Retina (tissue), 1 donor: ENCODE results near the gene MAN1A1.
"Not testable (repeated sequence)": the region's sequence is repeated elsewhere in the genome, so short reads cannot be mapped to it uniquely, and the experiment has no call there.

ENCODE experiments used
- DNase-seq: peaks from one replicate; pipeline ENCODE4 v3.0.0-alpha.2; 2016

MAN1A1 gene

DNA sequence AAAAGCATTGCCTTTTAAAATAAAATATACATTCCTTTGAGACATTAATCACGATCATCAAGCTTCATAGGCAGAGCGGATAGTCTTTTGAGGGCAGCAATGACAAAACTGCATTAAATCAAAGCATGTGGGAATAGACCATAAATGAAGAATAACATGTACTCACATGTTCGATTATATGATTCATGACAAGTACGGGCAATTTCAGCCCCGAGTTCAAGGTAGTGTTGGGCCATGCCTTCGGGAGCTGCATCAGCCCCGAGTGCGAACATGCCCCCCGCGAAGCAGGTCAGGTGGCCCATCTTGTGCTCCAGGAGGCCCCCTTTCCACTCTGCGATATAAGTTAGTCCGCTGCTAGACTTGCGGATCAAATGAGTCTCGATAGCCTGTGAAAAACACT lies 160.1 kb downstream of the MAN1A1 start:
- DNase-seq: no peak

- DNase-seq: no peak
Observed at GRCh38 chr6:119187596-119187995, 162.0 kb downstream of the MAN1A1 start.

DNA sequence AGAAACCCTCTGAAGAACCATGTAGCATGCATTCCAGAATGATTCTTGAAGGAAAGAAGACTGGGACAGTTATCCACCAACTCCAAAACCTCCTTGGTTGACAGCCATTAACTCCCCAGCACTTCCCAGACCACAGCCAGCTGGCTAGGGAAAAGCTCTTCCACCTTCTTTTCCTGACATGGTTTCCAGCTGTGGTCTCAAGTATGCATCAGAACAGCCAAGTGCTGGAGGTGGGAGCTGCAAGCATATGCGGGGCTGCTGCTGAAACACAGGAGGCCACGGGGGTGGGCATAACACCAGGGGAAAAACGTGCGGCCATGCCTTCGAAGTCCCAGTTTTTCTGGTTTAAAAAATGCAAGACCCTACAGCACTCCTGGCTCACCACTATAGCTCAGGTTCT lies 163.1 kb downstream of the MAN1A1 start:
- DNase-seq: no peak

GRCh38 chr6:119184008-119184648 lies 165.4 kb downstream of the MAN1A1 start:
- no peak for DNase-seq

DNA sequence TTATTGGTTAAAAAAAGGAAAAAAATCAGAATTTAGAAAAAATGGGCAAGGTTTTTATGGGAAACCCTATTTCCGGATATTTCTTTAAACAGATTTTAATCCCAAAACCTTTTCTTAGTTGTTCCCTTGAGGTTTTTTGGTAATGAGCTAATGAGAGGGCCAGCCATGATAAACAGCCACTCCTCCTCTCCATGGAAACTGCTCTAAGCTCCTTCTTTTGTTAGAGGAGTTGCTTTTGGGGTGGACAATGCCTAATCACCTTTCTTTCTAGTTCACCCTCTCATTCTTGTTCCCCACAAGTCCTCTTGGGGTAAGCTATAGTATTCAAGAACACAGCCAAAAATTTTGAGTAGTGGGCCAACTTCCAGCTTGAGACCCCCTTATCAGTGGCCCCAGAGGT lies 166.1 kb downstream of the MAN1A1 start:
- no peak for DNase-seq

- no peak for DNase-seq
Observed at GRCh38 chr6:119182875-119183274, 166.7 kb downstream of the MAN1A1 start.

DNA sequence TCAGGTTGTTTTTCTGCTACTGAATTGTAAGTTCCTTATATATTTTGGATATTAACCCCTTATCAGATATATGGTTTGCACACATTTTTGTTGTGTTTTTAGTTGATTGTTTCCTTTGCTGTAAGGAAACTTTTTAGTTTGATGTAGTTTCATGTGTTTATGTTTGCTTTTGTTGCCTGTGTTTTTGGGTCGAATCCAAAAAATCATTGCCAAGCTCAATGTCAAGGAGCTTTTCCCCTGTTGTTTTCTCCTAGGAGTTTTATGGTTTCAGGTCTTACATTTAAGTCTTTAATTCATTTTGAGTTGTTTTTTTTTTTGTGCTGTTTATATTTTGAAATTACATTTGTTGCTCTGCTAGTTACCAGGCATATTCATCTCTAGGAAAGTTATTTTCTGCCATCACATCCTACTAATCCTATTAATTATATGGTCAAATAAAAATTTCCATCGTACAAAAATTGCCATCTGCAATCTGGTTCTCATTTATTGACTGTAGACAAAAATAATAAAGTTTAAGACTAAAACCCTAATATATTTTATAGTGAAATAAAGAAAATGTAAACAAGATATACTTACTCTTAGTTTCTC lies 167.3 kb downstream of the MAN1A1 start:
- no peak for DNase-seq

- no peak for DNase-seq
Observed at GRCh38 chr6:119181046-119181445, 168.5 kb downstream of the MAN1A1 start.

- DNase-seq: no peak
Observed at GRCh38 chr6:119179842-119180241, 169.7 kb downstream of the MAN1A1 start.

DNA sequence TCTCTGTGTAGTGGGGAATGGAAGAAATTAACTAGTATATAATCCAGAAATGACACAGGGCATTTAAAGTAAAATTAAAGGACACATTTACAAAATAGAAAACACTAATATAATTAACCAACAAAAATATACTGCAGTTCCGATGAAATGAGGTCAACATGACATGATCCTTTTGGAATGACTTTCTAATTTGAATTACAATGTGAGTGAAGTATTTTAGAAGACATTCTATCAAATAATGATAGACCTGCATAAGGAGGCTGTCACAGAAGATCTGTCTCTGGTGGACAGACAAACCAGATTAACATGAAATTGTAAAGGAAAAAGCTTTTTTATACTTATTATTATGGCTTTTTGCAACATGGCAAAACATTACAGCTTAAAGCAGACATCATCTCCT lies 170.5 kb downstream of the MAN1A1 start:
- DNase-seq: no peak

DNA sequence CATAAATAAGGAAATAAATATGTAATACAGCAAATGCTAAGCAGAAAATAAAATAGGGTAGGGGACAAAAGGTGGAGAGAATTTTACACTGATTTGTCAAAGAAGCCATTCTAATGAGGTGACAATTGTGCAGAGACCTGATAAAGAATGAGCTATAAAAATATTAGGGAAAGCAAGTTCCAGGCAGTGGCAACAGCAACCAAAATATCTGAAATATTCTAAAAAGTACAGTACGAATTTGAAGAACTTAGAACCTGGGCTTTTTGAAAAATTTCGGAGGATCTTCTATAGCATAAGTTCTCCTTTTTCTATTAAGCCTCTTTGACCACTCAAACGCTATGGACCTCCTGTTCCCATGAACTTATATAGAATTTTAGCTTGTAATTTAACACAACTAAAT lies 173.1 kb downstream of the MAN1A1 start:
- no peak for DNase-seq

DNA sequence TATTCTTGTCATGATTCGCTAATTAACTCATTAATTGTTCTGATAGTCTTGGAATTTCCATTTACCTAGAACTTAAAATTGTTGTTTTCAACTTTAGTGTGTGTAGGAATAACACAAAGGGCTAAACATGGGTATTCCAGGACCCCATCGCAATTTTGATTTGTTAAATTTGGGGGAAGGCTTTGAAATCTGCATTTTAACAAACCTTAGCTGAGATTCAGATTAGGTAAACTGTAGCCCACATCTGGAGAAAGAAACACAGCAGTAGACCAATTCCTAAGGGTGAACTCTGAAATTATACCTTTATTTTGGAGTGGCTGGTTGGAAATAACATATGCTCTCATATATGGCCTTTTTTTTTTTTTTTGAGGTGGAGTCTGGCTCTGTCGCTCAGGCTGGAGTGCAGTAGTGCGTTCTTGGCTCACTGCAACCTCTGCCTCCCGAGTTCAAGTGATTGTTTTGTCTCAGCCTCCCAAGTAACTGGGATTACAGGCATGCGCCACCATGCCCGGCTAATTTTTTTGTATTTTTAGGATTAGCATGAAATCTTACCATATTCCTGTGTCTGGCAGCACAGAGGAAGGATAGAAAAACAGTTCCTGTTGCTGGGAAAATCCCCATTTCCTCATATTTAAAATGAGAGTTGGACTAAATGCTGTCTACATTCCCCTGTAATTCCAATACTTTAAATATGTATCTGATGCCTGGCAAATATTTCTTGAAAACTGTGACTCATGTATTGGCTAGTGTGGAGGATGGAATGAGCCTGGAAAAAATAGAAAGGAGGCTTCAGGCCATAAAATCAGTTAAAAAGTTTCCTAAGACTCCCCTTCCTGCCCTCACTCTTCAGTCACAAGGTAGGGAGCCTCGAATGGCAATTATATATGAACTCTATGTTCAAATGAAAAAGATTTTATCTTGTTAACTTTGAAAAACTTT lies 174.4 kb downstream of the MAN1A1 start:
- DNase-seq: no peak

DNA sequence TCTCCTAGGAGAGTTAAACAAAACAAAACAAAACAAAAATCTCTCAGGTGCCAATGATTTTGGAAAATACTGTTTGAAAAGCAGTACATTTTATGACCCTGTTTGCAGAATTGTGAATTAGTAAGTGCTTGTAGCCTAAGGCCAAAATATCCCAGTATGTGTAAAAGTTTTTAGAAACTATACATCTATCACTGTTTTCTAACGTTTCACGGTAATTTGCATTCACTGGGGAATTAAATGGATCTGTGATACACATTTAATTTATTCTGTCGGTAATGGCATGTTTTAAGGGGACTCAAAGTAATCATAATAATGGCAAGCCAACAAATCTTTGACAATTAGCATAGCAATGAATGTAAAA lies 175.5 kb downstream of the MAN1A1 start:
- DNase-seq: no peak

GRCh38 chr6:119173249-119174084 lies 176.1 kb downstream of the MAN1A1 start:
- DNase-seq: no peak

GRCh38 chr6:119172824-119173223 lies 176.7 kb downstream of the MAN1A1 start:
- DNase-seq: no peak

DNA sequence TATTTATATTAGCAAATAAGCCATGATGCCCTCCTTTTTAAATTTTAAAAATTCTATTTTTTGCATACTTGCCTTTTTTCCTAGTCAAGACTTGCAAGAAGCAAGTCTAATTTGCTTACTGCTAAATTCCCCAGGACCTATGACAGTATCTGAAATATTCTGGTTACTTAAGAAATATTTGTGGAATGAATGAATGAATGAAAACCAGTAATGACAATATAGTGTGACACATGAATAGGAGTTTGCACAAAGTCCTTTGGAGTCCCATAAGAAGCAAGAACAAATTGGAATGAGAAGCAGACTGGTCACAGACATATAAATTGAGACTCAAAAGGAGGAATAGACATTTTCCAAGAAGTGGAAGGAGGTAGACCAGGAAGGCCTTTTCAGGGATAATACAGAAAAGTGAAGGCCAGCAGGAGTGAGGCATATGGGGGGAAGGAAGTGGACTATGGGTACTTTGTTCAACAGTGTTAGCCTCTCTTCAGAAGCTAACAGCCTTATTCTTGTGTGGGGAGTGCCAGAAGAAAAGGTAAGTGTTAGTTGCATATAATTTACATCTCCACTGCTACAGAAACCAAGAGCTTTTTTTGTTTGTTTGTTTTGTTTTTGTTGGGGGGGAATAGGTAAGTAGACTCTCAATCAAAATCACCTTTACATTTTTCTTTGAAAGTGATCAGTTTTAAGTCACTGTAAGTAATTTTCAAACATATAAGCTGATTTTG lies 177.5 kb downstream of the MAN1A1 start:
- no peak for DNase-seq

DNA sequence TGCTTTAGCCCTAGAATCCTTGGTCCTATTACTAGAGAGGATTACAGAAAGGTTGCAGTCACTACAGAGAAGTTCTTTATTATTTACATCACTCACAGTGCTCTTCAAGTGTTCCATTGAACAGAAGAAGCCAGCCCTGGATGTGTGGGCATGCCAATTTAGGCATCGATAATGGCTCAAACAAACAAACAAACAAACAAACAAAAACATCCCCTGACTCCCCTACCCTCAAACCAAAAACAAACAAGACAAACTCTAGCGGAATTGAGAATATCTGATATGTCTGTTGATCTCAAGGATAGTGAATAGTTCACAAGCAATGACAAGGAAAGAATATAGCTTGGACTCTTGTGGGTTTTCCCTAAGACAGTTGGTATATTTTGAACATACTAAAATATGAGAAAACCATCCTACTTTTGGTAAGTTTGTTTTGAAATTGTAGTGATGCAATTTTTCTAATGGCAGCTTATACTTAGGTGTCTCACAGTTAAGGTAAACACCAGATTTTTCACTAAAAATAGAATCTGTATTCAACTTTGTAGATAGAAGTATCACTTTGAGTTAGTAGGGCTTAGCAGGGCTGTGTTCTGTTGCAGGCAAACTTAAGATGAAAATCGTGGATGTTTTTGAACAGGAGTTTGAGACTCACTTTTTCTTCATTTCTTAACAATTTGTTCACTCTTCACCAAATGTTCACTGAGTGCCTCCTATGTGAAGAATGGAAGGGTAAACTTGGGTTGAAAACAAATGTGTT lies 178.3 kb downstream of the MAN1A1 start:
- no peak for DNase-seq

GRCh38 chr6:119170447-119171087 lies 179.0 kb downstream of the MAN1A1 start:
- no peak for DNase-seq

DNA sequence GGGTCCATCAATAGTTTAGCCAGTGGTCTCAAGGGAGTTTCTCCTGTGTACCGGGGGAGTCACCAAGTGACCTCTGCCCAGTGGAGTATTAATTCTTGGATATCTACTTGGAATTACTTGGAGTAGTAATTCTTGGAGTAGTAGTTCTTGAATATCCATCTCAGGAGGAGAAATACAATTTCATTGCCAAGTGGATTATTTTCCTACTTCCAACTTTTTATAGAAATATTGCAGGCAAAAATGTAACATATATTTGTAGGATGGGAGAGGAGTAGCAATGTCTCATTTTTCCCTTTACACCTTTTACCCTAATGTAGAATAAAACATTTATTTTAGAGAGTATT lies 179.5 kb downstream of the MAN1A1 start:
- no peak for DNase-seq

- not testable (repeated sequence) for DNase-seq
Observed at GRCh38 chr6:119169355-119169754, 180.2 kb downstream of the MAN1A1 start.
